GM19463 (cell line): ENCODE data around the gene MRPS31.
"Not testable (repeated sequence)": the region's sequence is repeated elsewhere in the genome, so short reads cannot be mapped to it uniquely, and the experiment has no call there.

Experiments
- ATAC-seq: cut with Tn5 transposase; IDR thresholded peaks from one replicate; pipeline ENCODE4 v1.9.1; 2021; ENCODE audit warnings: mild to moderate bottlenecking, moderate library complexity; ENCODE audit not compliant: unreplicated experiment

Gene MRPS31

GRCh38 chr13:40790154-40790616 is 19.2 kb upstream of the MRPS31 start:
- ATAC-seq: no peak

- peak; percentile 92 for ATAC-seq
These were observed 18.5 kb upstream of the MRPS31 start, which contains the start of gene SLC25A15 for GRCh38 chr13:40789275-40790153. Gene SLC25A15 (plus strand): TSS chr13:40789611. CDS start chr13:40793227, 3,616 bp downstream.

DNA sequence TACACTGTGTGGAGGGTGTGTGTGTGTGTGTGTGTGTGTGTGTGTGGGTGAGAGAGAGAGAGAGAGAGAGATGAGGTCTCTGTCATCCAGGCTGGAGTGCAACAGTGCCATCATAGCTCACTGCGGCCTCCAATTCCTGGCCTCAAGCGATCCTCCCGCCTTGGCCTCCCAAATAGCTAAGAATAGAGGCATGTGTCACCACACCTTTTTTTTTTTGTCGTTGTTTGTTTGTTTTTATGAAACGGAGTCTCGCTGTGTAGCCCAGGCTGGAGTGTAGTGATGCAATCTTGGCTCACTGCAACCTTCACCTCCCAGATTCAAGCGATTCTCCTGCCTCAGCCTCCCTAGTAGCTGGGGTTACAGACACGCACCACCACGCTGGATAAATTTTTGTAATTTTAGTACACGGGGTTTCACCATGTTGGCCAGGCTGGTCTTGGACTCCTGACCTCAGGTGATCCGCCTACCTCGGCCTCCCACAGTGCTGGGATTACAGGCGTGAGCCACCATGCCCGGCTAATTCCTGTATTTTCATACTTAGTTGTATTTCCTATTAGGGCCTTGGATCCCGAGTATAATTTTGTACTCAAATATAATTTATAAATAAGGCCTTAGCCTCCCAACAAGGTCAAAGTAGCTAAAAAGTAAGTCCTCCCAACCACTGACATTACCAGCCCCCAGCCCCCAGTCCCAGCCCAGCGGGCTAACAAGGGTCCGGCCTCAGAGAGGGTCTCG is 17.7 kb upstream of the MRPS31 start:
- ATAC-seq: not testable (repeated sequence)

GRCh38 chr13:40787062-40787461 is 16.1 kb upstream of the MRPS31 start:
- ATAC-seq: no peak

DNA sequence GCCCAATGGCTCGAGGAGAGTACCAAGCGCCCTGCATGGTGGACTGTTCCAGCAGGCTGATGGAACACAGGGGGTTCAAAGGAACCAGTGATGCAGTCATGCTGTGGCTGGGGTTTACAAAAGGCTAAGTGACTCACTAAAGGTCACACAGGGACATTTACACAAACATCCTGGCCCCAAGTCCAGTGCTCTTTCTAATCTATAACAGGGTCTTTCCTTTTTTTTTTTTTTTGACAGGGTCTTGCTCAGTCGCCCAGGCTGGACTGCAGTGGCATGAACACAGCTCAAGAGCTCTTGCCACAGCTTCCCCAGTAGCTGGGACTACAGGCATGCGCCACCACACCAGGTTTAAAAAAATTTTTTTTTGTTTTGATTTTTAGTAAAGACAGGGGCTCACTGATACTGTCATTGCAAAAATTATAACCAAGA is 15.6 kb upstream of the MRPS31 start:
- ATAC-seq: no peak

GRCh38 chr13:40784540-40784939 is 13.6 kb upstream of the MRPS31 start:
- no peak for ATAC-seq

DNA sequence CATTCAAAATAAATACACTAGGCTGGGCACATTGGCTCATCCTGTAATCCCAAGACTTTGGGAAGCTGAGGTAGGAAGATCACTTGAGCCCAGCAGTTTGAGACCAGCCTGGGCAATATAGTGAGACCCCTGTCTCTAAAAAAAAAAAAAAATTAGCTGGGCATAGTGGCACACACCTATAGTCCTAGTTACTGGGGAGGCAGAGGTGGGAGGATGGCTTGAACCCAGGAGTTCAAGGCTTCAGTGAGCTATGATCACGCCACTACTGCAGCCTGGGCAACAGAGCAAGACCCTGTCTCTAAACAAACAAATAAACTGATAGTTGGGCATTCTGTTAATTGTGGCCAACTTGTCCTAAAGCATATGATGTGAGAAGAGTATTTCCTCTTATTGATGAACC is 12.0 kb upstream of the MRPS31 start:
- ATAC-seq: not testable (repeated sequence)

DNA sequence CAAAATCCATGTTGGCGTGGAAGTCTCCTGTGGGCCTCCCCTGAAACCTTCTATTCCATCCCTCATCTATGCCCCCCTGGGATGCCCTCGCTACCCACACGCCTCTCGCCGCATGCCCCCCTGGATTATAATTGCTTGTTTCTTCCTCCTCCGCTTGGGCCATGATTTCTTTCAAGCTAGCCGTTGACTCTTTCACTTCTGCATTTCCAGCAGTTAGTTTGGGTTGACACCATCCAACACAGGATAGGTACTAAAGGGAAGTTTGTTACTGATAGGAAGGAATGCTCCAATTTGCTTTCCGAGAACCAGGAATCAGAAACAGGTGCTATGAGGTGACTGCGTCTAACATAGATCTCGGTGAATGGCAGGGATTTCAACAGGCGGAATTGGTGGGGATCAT is 10.7 kb upstream of the MRPS31 start:
- ATAC-seq: no peak

GRCh38 chr13:40780822-40781401 is 9.9 kb upstream of the MRPS31 start:
- ATAC-seq: no peak

- ATAC-seq: no peak
These were observed 8.9 kb upstream of the MRPS31 start for GRCh38 chr13:40779796-40780285.

DNA sequence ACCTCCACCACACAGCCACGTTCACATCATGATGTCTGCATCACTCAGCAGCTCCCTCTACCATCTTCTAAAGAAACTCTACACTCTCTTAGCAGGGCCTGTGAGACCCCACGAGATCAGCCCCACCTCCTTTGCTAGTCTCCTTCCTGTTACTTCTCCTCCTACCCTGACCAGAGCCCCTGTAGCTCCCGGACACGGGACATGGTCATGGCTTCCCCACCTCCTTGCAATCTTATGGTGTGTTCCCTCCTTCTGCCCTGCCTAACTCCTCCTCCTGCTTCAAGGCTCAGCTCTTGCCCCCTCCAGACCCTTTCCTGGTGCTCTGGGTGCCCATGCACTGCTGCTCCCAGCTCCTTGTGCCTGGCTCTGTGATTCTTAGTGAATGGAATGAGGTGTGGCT is 8.1 kb upstream of the MRPS31 start:
- no peak for ATAC-seq

- ATAC-seq: no peak
These were observed 6.8 kb upstream of the MRPS31 start for GRCh38 chr13:40777809-40778175.

- ATAC-seq: peak; percentile 87
These were observed 6.3 kb upstream of the MRPS31 start for GRCh38 chr13:40777166-40777808.

DNA sequence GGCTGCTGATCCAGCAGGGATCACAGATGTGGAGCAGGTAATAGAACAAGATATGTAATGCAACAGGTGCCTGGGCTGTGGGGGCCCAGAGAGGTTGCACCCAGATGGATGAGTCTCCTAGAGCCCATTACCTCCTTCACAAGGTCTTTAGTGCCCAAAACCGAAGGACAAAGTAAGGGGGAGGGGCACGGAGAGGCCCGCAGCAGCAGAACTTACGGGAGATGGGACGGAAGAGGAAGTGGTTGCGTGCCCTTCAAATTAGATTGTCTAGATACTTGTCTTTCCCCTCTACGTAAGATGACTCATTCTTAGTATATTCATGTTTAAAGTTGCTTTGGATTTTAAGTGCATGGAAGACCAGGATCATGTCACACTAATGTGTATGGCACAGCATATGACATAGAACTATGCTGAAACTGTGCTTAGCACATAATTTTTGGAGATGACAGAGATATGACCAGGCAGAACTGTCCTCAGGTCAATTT is 5.7 kb upstream of the MRPS31 start:
- ATAC-seq: peak; percentile 43

DNA sequence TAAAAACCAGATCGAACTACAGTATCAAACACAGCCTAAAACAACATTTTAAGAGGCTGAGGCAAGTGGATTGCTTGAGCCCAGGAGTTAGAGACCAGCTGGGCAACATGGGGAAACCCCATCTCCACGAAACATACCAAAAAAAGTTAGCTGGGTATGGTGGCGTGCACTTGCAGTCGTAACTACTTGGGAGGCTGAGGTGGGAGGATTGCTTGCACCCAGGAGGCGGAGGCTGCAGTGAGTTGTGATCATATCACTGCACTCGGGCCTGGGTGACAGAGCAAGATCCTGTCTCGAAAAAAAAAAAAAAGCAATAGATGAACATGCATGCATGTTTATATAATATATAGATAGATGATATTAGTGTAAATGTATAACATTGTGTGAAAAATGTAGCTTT is 5.2 kb upstream of the MRPS31 start:
- ATAC-seq: no peak

DNA sequence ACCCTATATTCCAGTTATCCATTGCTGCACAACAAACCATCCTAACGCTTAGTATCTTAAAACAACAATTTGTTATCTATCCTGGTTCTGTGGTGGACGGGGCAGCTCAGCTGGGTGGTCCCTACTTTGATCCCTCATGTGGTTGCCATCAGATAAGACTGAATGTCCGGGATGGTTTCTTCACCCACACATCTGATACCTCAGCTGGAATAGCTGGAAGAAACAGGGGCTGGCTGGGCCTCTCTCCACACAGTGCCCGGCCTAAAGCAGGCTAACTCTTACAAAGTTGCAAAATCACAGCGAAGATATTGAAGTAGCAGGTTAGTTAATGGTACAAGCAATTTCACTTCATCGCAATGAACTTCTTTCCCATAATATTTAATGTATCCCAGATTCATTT is 3.7 kb upstream of the MRPS31 start:
- no peak for ATAC-seq

DNA sequence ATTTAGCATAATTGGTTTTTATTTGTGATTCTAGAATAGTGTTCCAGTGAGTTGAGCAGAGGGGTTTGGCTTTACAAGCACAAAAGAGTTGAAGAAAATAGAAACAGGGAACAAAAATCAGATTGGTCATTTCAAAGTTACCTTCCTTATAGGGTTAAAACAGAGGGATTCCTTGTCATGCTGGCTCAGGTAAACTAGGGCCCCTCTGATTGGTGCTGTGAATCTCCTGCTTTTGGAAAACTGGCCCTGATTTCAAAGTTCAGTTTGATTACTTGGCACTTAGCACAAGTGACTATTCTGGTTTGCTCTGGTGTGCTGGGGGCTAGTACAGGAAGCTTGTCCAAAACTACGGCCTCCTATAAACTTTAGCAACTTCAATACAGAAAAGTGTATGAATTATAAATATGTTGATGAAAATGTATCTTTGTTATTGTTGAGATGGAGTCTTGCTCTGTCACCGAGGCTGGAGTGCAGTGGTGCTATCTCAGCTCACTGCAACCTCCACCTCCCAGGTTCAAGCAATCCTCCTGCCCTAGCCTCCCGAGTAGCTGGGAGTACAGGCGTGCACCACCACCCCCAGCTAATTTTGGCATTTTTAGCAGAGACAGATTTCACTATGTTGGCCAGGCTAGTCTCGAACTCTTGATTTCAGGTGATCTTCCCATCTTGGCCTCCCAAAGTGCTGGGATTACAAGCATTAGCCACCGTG is 1.9 kb upstream of the MRPS31 start:
- no peak for ATAC-seq

GRCh38 chr13:40770609-40770933 is 419 bp downstream of the MRPS31 start:
- ATAC-seq: no peak

DNA sequence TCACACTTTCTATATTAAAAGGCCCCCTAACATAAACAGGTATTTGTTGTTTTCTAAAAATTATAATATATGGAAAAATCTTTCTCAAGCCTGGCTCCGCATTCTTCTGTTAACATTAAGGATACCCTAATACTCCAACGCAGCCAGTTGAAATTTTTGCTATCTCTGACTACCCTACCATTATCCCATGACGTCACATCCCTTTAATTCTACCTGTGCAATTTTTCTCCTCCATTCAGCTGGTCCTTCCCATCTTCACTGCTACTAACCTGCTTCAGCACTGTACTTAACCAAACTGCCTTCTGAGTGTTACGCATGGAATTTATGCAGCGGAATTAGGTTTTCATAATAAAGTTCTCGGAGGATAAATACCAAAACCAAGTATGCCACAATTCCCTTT is 1.0 kb downstream of the MRPS31 start:
- no peak for ATAC-seq

DNA sequence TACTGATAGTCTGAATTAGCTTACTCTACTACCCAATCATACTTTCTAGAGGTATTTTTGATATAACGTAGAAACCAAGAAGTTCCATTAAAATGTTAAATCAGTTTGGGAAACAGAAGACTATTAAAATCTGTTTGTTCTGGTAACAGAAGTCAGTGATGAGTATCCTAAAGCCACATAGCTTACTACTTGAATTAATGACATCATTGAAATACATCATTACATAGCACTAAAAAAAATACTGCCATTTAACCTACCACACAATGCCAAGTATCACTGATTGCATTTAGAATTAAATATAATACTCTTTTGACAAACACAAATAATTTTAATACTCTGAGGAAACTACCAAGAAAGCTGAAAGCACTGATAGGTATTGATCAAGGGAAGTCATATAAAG is 5.4 kb downstream of the MRPS31 start:
- no peak for ATAC-seq
